BJ (cell line): Measurements from ENCODE around the gene SMARCC2. TPM values are rescaled to one million over a fixed set of nuclear protein-coding genes. Genes with fewer than 3 reads are reported as not detected.

Experiments
- CTCF ChIA-PET: fragments of 350-600 bp; formaldehyde crosslinking; extraction: SDS; loops from one replicate; lab custom pipeline; 2021; ENCODE audit warnings: antibody characterized with exemption, inconsistent platforms; lab: Yijun Ruan, JAX
- POLR2A ChIA-PET: fragments of 300-600 bp; sonication (Branson Sonifier 250); formaldehyde crosslinking; extraction: SDS; loops from one replicate; lab custom pipeline; 2021; ENCODE audit warnings: antibody characterized with exemption; lab: Charles Lee
- DNase-seq: peaks from one replicate; pipeline ENCODE4 v3.0.0-alpha.2; 2011; ENCODE audit warnings: low read depth
- H3K27me3 ChIP-seq: 2 replicates; pipeline ENCODE4 v1.6.0; 2011; ENCODE audit warnings: low read length; ENCODE audit not compliant: control insufficient read depth, insufficient read depth
- H3K36me3 ChIP-seq: 2 replicates; pipeline ENCODE4 v1.5.1; 2011; ENCODE audit warnings: low read length; ENCODE audit not compliant: control insufficient read depth, insufficient read depth
- H3K4me3 ChIP-seq: 2 replicates; pipeline ENCODE4 v1.5.1; 2011; ENCODE audit warnings: low read depth, mild to moderate bottlenecking, control low read depth, low read length
- polyA minus RNA-seq: library from RNA; depleted of rRNA, polyadenylated mRNA; stranded (reverse); fragments of >200 nt; gene quantifications from 2 replicates; pipeline ENCODE4 v1.2.3, GENCODE V29; 2011; rRNA and poly(A)+ RNA removed
- polyA plus RNA-seq: library from polyadenylated mRNA; depleted of rRNA; stranded (reverse); fragments of >200 nt; gene quantifications from 2 replicates; pipeline ENCODE4 v1.2.3, GENCODE V29; 2011; rRNA removed
- TF ChIP-seq, protein P1 (sequence below): IDR thresholded peaks from 2 replicates; pipeline ENCODE4 v1.5.1; 2011; ENCODE audit warnings: low read depth, mild to moderate bottlenecking, control low read depth, inconsistent platforms, low read length, moderate library complexity; ENCODE audit not compliant: insufficient read depth

Gene SMARCC2
- polyA plus RNA-seq (60.7 and 72.6 TPM in 2 replicates), polyA minus RNA-seq (57.8 and 79.5 TPM in 2 replicates)

DNA sequence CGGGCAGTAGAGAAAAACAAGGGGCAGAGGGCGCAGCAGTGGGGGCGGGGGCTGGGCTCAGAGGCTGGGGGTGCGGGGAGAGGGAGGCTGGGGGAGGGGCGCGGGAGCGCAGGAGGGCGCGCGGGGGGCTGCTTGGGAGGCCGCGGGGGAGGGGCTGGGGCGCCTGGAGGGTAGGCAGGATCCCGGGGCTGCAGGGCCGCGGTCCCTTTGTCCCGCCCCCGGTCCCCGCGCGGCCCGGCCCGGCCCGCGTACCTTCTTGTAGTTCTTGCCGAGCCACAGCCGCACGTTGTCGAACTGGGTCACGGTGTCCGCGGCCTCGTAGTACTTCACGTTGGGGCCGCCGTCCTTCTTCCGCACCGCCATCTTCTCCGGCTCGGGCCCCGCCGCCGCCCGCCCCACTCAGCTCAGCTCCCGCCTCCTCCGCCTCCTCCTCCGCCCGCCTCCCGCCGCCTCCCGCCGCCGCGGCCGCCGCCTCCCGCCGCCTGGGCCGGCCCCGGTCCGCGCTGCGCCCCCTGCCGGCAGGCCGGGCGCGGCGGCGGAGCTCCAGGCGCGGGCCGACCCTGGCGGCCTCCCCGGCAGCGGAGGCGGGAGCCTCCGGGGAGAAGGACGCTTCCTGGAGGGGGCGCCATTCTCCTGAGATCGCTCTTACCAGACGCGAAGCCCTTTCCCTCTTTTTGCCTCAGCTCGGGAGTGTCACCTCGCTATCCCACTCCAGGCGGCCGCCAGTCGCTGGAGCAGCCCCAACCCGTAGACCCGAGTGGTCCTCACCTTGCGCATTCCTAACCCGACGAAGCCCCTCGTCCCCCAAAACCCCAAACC is at the start of gene SMARCC2:
Gene SMARCC2 (minus strand): TSS at position 385 of the 819 bp plus-strand sequence. CDS start 22 bp downstream, at position 363.
- CTCF ChIA-PET: interaction anchor here (0.5 to 9.8 kb wide), 54 partner anchors 8 to 1296 kb away, joined by 3 to 134 read pairs (median 4); partner anchors contain the start of genes ANKRD52, CNPY2, COQ10A and ERBB3
- DNase-seq: no peak
- H3K36me3 ChIP-seq: peaks cover 7% of the 10 kb centered on the region
- H3K4me3 ChIP-seq: peak within 1 kb of the TSS; percentile 71
- TF ChIP-seq, protein P1, sequence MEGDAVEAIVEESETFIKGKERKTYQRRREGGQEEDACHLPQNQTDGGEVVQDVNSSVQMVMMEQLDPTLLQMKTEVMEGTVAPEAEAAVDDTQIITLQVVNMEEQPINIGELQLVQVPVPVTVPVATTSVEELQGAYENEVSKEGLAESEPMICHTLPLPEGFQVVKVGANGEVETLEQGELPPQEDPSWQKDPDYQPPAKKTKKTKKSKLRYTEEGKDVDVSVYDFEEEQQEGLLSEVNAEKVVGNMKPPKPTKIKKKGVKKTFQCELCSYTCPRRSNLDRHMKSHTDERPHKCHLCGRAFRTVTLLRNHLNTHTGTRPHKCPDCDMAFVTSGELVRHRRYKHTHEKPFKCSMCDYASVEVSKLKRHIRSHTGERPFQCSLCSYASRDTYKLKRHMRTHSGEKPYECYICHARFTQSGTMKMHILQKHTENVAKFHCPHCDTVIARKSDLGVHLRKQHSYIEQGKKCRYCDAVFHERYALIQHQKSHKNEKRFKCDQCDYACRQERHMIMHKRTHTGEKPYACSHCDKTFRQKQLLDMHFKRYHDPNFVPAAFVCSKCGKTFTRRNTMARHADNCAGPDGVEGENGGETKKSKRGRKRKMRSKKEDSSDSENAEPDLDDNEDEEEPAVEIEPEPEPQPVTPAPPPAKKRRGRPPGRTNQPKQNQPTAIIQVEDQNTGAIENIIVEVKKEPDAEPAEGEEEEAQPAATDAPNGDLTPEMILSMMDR: peak; percentile 67
- H3K27me3 ChIP-seq: no peaks in the 10 kb centered on the region
- POLR2A ChIA-PET: interaction anchor here (0.6 to 2.2 kb wide), 4 partner anchors 31 to 41 kb away, joined by 3 to 10 read pairs (median 4); partner anchors contain the start of genes MYL6 and RNF41

DNA sequence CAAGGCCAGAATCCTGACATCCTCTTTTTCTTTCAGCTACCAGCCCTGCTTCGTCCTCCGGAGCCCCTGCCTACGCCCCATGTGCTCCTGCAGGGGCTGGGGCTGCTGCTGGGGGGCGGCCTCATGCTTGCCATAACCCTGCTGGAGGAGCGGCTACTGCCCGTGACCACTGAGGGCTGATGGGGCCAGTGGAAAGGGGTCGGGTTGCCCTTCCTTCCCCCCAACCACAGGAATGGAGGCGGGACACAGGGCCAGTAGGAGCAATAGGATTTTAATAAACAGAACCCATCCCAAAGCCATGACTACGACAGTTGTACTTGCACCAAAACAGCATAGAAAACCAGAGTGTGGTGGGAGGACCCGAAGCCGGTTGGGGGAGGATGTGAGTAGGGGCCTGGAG is 48.3 kb upstream of the SMARCC2 start:
- no peak overlapping the region for H3K4me3 ChIP-seq
- CTCF ChIA-PET: interaction anchor here (0.7 to 2.3 kb wide), 3 partner anchors 21 to 45 kb away, joined by 3 to 15 read pairs (median 3); partner anchors contain the start of gene ANKRD52
- no peak for DNase-seq
- no peaks in the 10 kb centered on the region for H3K27me3 ChIP-seq
- H3K36me3 ChIP-seq: peaks cover 18% of the 10 kb centered on the region
- POLR2A ChIA-PET: no interaction called here
- TF ChIP-seq, protein P1: no peak

DNA sequence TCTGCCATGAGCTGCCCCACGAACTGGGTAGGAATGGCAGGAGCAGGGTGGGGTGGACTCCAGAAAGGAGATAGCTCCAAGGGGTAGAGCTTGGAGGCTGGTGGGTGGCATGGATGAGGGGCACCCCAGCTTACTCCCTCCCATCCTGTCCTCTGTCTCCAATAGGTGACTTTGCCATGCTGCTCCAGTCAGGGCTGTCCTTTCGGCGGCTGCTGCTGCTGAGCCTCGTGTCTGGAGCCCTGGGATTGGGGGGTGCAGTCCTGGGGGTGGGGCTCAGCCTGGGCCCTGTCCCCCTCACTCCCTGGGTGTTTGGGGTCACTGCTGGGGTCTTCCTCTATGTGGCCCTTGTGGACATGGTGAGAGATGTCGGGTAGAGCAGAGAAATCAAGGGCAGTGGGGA is 47.7 kb upstream of the SMARCC2 start:
- ChIA-PET CTCF (interaction anchor here (0.7 to 2.3 kb wide), 5 partner anchors 15 to 45 kb away, joined by 3 to 15 read pairs (median 3); partner anchors contain the start of gene ANKRD52), POLR2A (no interaction called here)
- no peak for DNase-seq
- TF ChIP-seq, protein P1: no peak
- Histone ChIP-seq H3K27me3 (no peaks in the 10 kb centered on the region), H3K4me3 (no peak overlapping the region), H3K36me3 (peaks cover 16% of the 10 kb centered on the region)

DNA sequence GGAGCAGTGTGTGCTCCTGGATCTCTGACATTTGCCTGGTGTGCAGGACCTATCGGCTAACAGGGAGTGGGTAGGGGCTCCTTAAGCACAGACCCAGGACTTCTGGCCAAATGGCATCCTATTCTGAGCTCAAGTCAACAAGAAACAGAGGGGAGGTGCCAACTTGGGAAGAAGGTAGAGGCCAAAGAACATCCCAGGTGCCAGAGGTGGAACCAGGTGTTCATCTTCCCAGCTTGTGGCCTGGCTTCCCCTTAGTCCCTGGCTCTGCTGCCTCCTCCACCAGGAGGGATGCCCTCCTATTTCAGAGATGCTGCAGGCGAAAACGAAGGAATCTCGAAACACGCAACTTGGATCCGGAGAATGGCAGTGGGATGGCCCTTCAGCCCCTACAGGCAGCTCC is 46.8 kb upstream of the SMARCC2 start:
- ChIA-PET POLR2A (no interaction called here), CTCF (interaction anchor here (0.9 to 2.3 kb wide), 3 partner anchors 11 to 22 kb away, joined by 3 to 15 read pairs (median 3); partner anchors contain the start of gene ANKRD52)
- DNase-seq: no peak
- Histone ChIP-seq H3K36me3 (peaks cover 14% of the 10 kb centered on the region), H3K4me3 (no peak overlapping the region), H3K27me3 (no peaks in the 10 kb centered on the region)
- TF ChIP-seq, protein P1: no peak
